ENCODE measurements around the gene DDX47. TPM values are rescaled to one million over a fixed set of nuclear protein-coding genes. Genes with fewer than 3 reads are reported as not detected.
"Not testable (repeated sequence)": the region's sequence is repeated elsewhere in the genome, so short reads cannot be mapped to it uniquely, and the experiment has no call there.

DDX47 gene
- total RNA-seq, 1 experiment from 2014 or later = 64.8 TPM

DNA sequence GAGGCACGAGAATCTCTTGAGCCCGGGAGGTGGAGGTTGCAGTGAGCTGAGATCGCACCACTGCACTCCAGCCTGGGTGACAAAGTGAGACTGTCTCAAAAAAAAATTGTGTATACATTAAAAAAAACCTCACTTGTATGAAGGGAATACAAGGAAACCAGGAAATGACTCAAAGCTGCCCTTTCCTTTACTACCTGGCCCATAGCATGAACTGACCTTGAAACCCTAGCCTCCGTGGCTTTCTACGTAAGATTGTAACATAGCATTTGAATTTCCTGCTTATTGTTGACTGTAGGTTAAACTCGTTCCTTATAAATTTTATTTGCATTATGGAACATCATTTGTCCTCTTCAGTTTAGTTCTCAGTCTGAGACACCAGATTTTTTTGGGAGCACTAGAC is 9.1 kb upstream of the DDX47 start:
- H3K4me3 Mint-ChIP-seq = no peak overlapping the region
- DNase-seq (ENCODE audit: low spot score) = no peak
- ChIA-PET POLR2A (interaction anchor here (0.6 to 0.7 kb wide), 2 partner anchors 81 to 205 kb away, joined by 3 to 4 read pairs; no protein-coding TSS in a partner anchor), CTCF (interaction anchor here (1.7 kb wide), 1 partner anchor 33 kb away, joined by 5 read pairs; no protein-coding TSS in a partner anchor)
- H3K27me3 Mint-ChIP-seq (ENCODE audit: low read depth) = no peaks in the 10 kb centered on the region; the same call in 1 of the 2 replicates
- peaks cover 4% of the 10 kb centered on the region; the same call in 1 of the 2 replicates for H3K4me1 Mint-ChIP-seq
- 0 out of 2 replicates have a peak, but pooled peaks cover 5% of the 10 kb centered on the region for H3K36me3 Mint-ChIP-seq
- TF ChIP-seq, protein P1, sequence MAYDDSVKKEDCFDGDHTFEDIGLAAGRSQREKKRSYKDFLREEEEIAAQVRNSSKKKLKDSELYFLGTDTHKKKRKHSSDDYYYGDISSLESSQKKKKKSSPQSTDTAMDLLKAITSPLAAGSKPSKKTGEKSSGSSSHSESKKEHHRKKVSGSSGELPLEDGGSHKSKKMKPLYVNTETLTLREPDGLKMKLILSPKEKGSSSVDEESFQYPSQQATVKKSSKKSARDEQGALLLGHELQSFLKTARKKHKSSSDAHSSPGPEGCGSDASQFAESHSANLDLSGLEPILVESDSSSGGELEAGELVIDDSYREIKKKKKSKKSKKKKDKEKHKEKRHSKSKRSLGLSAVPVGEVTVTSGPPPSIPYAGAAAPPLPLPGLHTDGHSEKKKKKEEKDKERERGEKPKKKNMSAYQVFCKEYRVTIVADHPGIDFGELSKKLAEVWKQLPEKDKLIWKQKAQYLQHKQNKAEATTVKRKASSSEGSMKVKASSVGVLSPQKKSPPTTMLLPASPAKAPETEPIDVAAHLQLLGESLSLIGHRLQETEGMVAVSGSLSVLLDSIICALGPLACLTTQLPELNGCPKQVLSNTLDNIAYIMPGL (CRISPR knock-in tag; IDR thresholded peaks at IDR 0.05) = no peak
- no peak for TF ChIP-seq GTF2I (CRISPR knock-in tag; conservative IDR thresholded peaks at IDR 0.05)
- no peak for TF ChIP-seq CBFB (CRISPR knock-in tag; IDR thresholded peaks at IDR 0.05; ENCODE audit: low read depth)
- no peak for TF ChIP-seq ZNF317 (CRISPR knock-in tag; IDR thresholded peaks at IDR 0.05; ENCODE audit: borderline replicate concordance, low read depth)
- TF ChIP-seq OVOL2 (CRISPR knock-in tag; IDR thresholded peaks at IDR 0.05; ENCODE audit: borderline replicate concordance) = no peak
- TF ChIP-seq, protein P2, sequence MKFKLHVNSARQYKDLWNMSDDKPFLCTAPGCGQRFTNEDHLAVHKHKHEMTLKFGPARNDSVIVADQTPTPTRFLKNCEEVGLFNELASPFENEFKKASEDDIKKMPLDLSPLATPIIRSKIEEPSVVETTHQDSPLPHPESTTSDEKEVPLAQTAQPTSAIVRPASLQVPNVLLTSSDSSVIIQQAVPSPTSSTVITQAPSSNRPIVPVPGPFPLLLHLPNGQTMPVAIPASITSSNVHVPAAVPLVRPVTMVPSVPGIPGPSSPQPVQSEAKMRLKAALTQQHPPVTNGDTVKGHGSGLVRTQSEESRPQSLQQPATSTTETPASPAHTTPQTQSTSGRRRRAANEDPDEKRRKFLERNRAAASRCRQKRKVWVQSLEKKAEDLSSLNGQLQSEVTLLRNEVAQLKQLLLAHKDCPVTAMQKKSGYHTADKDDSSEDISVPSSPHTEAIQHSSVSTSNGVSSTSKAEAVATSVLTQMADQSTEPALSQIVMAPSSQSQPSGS (CRISPR knock-in tag; IDR thresholded peaks at IDR 0.05; ENCODE audit: borderline replicate concordance, low read depth) = no peak
- ATAC-seq = no peak
- no peak overlapping the region for H3K27ac Mint-ChIP-seq
- H3K9me3 Mint-ChIP-seq = peaks cover 11% of the 10 kb centered on the region

DNA sequence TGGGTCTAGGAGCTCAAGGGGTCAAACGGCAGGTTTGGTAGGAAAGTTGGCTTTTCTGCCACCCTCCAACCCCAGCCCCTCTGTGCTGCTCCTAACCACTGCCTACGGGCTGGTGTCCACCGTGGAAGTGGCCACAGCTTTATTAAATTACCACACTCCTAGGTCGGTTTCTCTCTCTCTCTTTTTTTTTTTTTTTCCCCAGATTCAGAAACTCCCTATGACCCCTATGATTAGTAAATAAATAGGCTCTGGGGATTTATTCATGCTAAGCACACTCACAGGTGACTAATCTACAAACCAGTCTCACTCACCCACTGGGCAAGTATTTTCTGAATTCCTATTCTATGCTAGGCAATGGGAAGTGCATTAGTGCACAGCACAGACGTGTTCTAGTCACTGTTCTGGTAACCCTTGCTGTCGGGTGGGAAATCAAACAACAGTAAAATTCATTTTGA is 8.7 kb upstream of the DDX47 start:
- no peak overlapping the region for H3K4me3 Mint-ChIP-seq
- H3K4me1 Mint-ChIP-seq = peaks cover 4% of the 10 kb centered on the region; the same call in 1 of the 2 replicates
- POLR2A ChIA-PET = interaction anchor here (0.6 to 0.7 kb wide), 2 partner anchors 82 to 205 kb away, joined by 3 to 4 read pairs; no protein-coding TSS in a partner anchor
- no peaks in the 10 kb centered on the region; the same call in 1 of the 2 replicates for H3K27me3 Mint-ChIP-seq (ENCODE audit: low read depth)
- no peak for ATAC-seq
- CTCF ChIA-PET = interaction anchor here (1.7 kb wide), 1 partner anchor 33 kb away, joined by 5 read pairs; no protein-coding TSS in a partner anchor
- DNase-seq (ENCODE audit: low spot score) = no peak
- no peak overlapping the region for H3K27ac Mint-ChIP-seq
- H3K36me3 Mint-ChIP-seq = 0 out of 2 replicates have a peak, but pooled peaks cover 2% of the 10 kb centered on the region
- TF ChIP-seq NFE2L1 (CRISPR knock-in tag; IDR thresholded peaks at IDR 0.05) (no peak), ETV6 (CRISPR knock-in tag; IDR thresholded peaks at IDR 0.05) (no peak), MXD4 (CRISPR knock-in tag; IDR thresholded peaks at IDR 0.05; ENCODE audit: borderline replicate concordance) (no peak), ZNF121 (CRISPR knock-in tag; IDR thresholded peaks at IDR 0.05) (no peak), SOX15 (CRISPR knock-in tag; IDR thresholded peaks at IDR 0.05) (no peak)
- TF ChIP-seq, protein P3, sequence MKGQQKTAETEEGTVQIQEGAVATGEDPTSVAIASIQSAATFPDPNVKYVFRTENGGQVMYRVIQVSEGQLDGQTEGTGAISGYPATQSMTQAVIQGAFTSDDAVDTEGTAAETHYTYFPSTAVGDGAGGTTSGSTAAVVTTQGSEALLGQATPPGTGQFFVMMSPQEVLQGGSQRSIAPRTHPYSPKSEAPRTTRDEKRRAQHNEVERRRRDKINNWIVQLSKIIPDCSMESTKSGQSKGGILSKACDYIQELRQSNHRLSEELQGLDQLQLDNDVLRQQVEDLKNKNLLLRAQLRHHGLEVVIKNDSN (CRISPR knock-in tag; IDR thresholded peaks at IDR 0.05) = no peak
- TF ChIP-seq, protein P4, sequence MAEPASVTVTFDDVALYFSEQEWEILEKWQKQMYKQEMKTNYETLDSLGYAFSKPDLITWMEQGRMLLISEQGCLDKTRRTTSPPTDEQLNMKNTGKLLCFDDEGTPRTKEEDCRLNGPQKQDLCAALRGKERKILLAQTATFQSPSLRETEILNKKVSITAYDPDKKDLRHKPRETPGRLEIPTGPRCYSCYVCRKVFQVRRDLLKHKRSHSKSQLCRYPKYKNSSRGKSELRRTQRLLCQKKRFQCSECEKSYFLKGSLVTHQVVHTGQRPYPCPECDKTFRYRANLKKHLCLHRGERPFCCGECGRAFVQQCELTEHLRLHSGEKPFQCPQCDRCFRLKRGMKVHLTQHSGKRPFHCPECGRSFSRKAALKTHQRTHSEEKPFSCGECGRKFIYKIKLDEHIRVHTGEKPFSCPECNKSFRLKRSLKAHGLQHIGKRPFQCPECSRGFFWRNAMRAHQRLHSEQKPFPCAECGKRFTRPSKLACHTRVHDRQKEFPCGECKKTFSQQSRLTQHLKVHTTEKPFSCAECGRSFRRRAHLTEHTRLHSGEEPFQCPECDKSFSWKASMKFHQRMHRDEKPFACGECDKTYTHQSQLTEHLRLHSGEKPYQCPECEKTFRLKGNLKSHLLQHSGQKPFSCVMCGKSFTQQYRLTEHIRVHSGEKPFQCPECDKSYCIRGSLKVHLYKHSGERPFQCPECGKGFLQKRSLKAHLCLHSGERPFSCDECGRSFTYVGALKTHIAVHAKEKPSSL (CRISPR knock-in tag; conservative IDR thresholded peaks at IDR 0.05) = no peak
- peaks cover 8% of the 10 kb centered on the region for H3K9me3 Mint-ChIP-seq

DNA sequence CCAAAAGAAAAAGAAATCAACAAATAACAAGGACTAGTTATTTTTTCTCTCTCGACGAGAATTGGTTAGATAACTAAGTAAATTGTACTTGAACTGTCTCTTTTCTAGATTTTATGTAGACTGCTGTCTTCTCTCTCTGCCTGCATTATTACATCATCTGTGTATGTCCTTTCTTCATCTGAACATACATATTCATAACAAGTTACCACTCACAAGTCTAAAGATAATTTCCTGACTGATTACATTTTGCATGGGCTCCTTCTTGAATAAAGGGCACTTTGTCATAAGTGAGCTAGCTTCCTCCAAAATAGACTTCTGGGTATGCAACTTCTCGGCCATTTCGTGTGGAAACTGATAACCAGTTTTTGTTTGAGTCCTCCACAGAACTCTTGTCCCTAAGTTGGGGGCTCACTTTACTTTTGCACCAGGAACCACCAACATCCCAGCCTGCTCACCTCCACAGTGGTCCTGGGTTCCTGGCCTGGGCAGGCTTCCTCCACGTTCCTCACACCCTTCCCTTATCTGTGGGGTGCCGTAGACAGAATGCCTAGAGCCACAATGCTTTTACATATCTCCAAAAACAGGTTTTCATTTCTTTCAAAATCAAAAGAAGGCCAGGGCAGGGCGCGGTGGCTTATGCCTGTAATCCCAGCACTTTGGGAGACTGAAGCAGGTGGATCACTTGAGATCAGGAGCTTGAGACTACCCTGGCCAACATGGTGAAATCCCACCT is 6.2 kb upstream of the DDX47 start:
- no peaks in the 10 kb centered on the region for H3K9me3 Mint-ChIP-seq
- ChIA-PET CTCF (no interaction called here), POLR2A (no interaction called here)
- H3K27ac Mint-ChIP-seq = no peak overlapping the region
- no peak overlapping the region for H3K4me3 Mint-ChIP-seq
- DNase-seq (ENCODE audit: low spot score) (no peak), ATAC-seq (no peak)
- H3K27me3 Mint-ChIP-seq (ENCODE audit: low read depth) = no peaks in the 10 kb centered on the region; the same call in 1 of the 2 replicates
- H3K4me1 Mint-ChIP-seq = peaks cover 4% of the 10 kb centered on the region; the same call in 1 of the 2 replicates
- TF ChIP-seq IRF2 (CRISPR knock-in tag; IDR thresholded peaks at IDR 0.05; ENCODE audit: borderline replicate concordance, low read depth) = no peak
- no peaks in the 10 kb centered on the region for H3K36me3 Mint-ChIP-seq

DNA sequence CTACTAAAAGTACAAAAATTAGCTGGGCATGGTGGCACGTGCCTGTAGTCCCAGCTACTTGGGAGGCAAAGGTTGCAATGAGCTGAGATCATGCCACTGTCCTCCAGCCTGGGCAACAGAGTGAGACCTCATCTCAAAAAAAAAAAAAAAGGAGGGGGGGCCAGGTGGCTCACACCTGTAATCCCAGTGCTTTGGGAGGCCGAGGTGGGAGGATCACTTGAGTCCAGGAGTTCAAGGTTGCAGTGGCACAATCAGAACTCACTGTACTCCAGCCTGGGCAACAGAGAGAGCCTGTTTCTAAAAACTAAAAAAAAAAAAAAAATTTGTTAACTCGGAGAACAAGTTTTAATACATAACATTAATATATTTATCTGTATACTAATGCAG is 5.6 kb upstream of the DDX47 start:
- CTCF ChIA-PET = not testable (repeated sequence)

More for the DNA sequence above, 5.6 kb upstream of the DDX47 start:
- H3K4me1 Mint-ChIP-seq; H3K9me3 Mint-ChIP-seq; H3K36me3 Mint-ChIP-seq; H3K27me3 Mint-ChIP-seq (ENCODE audit: low read depth); POLR2A ChIA-PET; H3K4me3 Mint-ChIP-seq; ATAC-seq; H3K27ac Mint-ChIP-seq; DNase-seq (ENCODE audit: low spot score): not testable (repeated sequence)

Data from WTC11 (cell line).